Activated naive CD4-positive, alpha-beta T cell treated with anti-CD3 and anti-CD28 coated beads, Interleukin-2, amount 10 ng/mL, durations not matched to agents 7 days and 5 days (primary cell): Measurements from ENCODE around the gene ATP6V0A4.
A peak's percentile ranks its signal among the peaks of the same experiment; 100 is the strongest.

Experiments used
- CTCF ChIA-PET: fragments of 350-600 bp; sonication (Branson Sonifier 250); formaldehyde crosslinking; loops from one replicate; lab custom pipeline; 2021; ENCODE audit warnings: antibody characterized with exemption; lab: Charles Lee
- DNase-seq: peaks from one replicate; pipeline ENCODE4 v3.0.0-alpha.2; 2020
- H3K27ac Mint-ChIP-seq: one replicate; pipeline ENCODE4 v1.8.0; 2021; ENCODE audit warnings: mild to moderate bottlenecking, moderate library complexity, mixed read lengths
- H3K27me3 Mint-ChIP-seq: one replicate; pipeline ENCODE4 v1.8.0; 2021; ENCODE audit warnings: mild to moderate bottlenecking, mixed read lengths
- H3K36me3 Mint-ChIP-seq: one replicate; pipeline ENCODE4 v1.8.0; 2021; ENCODE audit warnings: mixed read lengths
- H3K4me1 Mint-ChIP-seq: one replicate; pipeline ENCODE4 v1.8.0; 2021; ENCODE audit warnings: mixed read lengths
- H3K4me3 Mint-ChIP-seq: one replicate; pipeline ENCODE4 v1.8.0; 2021; ENCODE audit warnings: mild to moderate bottlenecking, moderate library complexity, mixed read lengths
- H3K9me3 Mint-ChIP-seq: one replicate; pipeline ENCODE4 v1.8.0; 2021; ENCODE audit warnings: mixed read lengths

Gene ATP6V0A4

DNA sequence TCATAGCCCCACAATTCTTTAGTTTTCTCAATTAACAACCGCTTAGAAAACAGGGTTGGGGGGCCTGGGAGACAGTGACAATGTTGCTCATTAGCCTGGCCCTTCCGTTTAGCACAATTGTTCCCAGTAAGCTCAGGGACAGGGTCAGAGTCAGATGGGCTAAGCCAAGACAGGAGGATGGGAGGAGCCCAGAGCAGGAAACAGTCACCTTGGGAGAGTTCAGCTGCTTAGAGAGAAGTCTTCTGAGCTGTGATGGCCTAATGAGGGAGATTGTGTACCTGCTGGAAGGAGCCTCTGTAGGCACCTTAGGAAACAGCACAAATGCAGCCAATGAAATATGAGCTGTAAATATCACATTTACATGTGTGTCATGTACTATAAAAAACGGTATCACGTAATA lies 132.7 kb downstream of the ATP6V0A4 start:
- CTCF ChIA-PET = no interaction called here
- H3K27ac Mint-ChIP-seq = no peak overlapping the region
- no peaks in the 10 kb centered on the region for H3K36me3 Mint-ChIP-seq
- peak overlapping the region; percentile 71 for H3K4me3 Mint-ChIP-seq
- DNase-seq = no peak
- H3K9me3 Mint-ChIP-seq = peaks cover under 1% of the 10 kb centered on the region
- peaks cover 56% of the 10 kb centered on the region for H3K27me3 Mint-ChIP-seq
- peaks cover 25% of the 10 kb centered on the region for H3K4me1 Mint-ChIP-seq

DNA sequence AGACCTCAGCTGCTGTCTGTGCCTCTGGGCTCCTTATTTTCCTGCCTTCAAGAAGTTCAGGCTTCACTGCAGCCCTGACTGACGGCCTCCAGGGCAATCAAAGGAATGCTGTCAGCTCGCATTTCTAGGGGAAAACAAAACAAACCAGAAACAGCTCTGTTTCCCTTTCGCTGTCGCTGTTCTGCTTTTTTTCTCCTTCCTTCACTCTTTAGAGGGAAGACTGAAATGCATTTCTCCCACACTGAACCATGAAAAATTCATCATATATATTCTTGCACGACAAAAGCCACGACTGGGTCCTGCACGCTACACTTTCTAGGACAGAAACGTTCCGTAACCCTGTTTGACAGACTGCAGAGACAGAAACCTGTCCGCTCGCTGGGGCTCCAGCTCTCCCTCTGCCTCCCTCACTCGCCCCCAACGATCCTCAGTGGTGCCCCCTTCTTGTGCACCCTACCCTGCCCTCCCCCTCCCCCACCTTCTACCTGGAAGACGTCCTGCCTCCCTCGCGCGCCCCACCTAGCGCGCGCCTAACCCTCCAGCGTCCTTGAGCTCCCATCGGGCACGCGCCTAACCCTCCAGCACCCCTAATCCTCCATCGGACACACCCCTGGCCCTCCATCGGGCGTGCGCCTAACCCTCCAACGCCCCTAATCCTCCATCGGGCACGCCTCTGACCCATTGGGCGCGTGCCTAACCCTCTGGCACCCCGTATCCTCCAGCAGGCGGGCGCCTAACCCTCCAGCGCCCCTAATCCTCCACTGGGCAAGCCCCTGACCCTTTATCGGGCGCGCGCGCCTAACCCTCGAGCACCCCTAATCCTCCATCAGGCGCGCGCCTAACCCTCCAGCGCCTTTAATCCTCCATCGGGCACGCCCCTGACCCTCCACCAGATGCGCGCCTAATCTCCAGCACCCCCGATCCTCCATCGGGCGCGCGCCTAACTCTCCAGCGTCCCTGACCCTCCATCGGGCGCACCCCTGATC lies 134.0 kb downstream of the ATP6V0A4 start:
- Mint-ChIP-seq H3K27ac (no peak overlapping the region), H3K36me3 (no peaks in the 10 kb centered on the region), H3K4me1 (peaks cover 23% of the 10 kb centered on the region), H3K4me3 (peak overlapping the region; percentile 70), H3K27me3 (peaks cover 53% of the 10 kb centered on the region), H3K9me3 (no peaks in the 10 kb centered on the region)
- CTCF ChIA-PET = no interaction called here
- DNase-seq = peak; percentile 29

DNA sequence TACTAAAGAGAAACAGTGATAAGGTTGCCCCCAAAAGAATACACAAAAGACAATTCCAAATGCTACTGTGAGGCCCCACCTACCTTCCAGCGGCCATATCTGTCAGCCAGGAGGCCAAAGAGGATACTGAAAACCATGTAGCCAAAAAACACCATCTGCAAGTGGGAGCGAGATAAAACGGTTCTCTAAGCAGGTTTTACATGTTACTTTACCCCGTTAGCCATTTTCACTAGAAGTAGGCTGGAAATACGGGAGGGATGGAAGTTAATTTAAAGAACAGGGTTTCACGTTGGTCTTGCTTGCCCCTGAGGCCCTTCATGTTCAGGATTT lies 135.0 kb downstream of the ATP6V0A4 start:
- Mint-ChIP-seq H3K27me3 (peaks cover 47% of the 10 kb centered on the region), H3K27ac (no peak overlapping the region), H3K4me1 (peaks cover 21% of the 10 kb centered on the region), H3K9me3 (no peaks in the 10 kb centered on the region), H3K36me3 (no peaks in the 10 kb centered on the region), H3K4me3 (no peak overlapping the region)
- CTCF ChIA-PET = no interaction called here
- DNase-seq = no peak

DNA sequence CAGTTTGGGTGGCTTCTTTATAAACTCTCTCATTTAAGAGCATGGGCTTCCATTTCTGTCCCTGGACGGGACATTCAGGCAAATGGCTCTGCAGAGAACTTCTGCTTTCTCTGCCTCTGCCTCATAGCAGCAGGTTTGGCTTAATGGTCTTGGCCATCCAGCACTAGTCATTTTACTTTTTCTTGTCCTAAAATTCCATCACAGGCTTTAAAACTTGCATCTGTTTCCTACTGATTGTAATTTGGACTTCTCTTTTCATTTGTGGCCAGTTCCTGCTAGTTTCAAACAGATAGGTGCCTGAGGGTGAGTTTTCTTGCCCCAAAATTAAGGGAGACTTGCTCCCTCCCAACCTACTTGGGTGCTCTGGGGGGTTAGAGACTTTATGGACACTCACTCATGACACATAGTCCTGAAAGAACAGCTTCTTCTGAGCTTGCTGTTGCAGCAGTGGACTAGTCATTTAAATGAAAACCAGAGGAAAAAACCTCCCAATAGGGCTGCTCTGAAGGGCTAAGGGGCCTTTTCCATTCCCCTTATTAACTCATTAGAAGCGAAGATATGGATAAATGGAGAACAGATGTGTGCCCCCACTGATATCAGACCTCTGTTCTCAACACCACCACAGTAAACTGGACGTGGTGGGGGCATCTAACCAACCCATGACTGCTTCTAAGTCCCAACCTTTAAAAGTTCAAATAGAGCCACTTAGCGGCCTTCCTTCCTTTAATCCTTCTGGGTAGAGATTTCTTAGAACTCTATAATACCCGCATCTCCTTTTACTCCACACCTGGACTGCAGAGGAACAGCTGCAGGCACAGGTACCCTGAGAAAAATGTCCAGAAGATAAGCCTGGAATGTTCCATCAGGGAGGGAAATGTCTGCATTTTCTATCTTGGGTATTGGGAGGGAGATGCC lies 135.7 kb downstream of the ATP6V0A4 start:
- CTCF ChIA-PET = no interaction called here
- H3K36me3 Mint-ChIP-seq = no peaks in the 10 kb centered on the region
- peaks cover 44% of the 10 kb centered on the region for H3K27me3 Mint-ChIP-seq
- H3K4me3 Mint-ChIP-seq = no peak overlapping the region
- H3K4me1 Mint-ChIP-seq = peaks cover 16% of the 10 kb centered on the region
- H3K27ac Mint-ChIP-seq = no peak overlapping the region
- no peak for DNase-seq
- H3K9me3 Mint-ChIP-seq = no peaks in the 10 kb centered on the region

DNA sequence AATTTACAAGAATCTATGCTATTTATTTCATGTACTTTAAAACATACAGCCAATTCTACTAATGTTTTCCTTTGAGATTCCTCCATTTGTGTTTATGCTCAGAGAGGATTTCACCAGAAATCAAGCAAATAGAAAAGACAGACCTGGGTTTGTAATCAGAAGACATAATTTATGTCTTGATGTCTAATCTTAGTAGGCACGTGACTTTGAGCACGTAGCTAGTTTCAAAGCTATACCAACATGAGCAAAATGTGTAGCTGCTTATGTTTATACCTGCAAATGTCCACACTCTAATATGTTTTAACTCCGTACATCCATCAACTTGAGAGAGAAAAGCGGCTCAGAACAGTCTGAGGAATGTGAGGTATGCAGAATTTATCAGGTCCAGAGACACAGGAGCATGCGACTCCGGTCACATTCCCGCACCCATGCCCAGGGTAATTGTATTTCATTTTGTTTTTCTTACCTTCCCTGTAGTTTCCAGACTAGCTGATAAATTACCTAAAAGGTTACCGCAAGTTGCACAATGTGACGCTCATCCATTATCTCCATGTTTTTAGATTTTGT lies 136.8 kb downstream of the ATP6V0A4 start:
- H3K9me3 Mint-ChIP-seq = no peaks in the 10 kb centered on the region

DNA sequence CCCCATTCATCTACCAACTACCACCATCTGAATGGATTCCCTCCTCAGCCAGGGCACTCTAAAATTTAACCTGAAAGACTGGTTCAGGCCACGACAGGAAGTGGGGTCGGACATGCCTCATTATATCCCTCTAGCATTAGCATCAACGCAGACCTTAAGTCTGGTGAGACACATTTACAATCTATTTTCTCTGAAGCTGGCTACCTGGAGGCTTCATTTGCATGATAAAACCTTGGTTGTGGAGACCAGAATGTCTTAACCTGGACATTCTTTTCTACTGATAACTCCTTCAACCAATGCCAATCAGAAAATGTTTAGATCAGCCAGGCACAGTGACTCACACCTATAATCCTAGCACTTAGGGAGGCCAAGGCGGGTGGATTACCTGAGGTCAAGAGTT lies 139.1 kb downstream of the ATP6V0A4 start:
- Mint-ChIP-seq H3K27me3 (peaks cover 23% of the 10 kb centered on the region), H3K9me3 (no peaks in the 10 kb centered on the region), H3K4me3 (no peak overlapping the region), H3K36me3 (no peaks in the 10 kb centered on the region), H3K27ac (no peak overlapping the region), H3K4me1 (peaks cover 2% of the 10 kb centered on the region)
- DNase-seq = no peak
- CTCF ChIA-PET = no interaction called here

More for the DNA sequence above, 136.8 kb downstream of the ATP6V0A4 start:
- CTCF ChIA-PET = no interaction called here
- Mint-ChIP-seq H3K4me1 (peaks cover 16% of the 10 kb centered on the region), H3K27ac (no peak overlapping the region), H3K36me3 (no peaks in the 10 kb centered on the region), H3K27me3 (peaks cover 39% of the 10 kb centered on the region), H3K4me3 (no peak overlapping the region)
- no peak for DNase-seq

DNA sequence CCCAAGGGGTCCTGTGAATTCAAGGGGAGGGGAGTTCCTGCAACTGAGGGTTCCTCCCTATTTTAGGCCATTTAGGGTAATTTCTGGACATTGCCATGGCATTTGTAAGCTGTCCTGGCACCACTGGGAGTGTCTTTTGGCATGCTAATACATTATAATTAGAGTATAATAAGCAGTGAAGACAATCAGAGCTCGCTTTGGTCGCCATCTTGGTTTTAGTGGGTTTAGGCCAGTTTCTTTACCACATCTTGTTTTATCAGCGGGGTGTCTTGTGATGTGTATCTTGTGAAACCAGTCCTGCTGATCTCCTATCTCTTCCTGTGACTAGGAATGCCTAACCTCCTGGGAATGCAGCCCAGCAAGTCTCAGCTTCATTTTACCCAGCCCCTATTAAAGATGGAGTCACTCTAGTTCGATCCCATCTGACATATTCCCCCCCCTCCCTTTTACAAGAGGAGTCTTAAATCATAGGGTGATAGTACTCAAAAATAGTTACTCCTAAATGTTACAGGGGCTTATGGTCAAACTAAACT lies 140.1 kb downstream of the ATP6V0A4 start:
- no peaks in the 10 kb centered on the region for H3K36me3 Mint-ChIP-seq
- no peak overlapping the region for H3K27ac Mint-ChIP-seq
- CTCF ChIA-PET = interaction anchor here (1.2 kb wide), 1 partner anchor 8 kb away, joined by 3 read pairs; no protein-coding TSS in a partner anchor
- no peaks in the 10 kb centered on the region for H3K9me3 Mint-ChIP-seq
- no peak for DNase-seq
- peaks cover 16% of the 10 kb centered on the region for H3K27me3 Mint-ChIP-seq
- H3K4me3 Mint-ChIP-seq = no peak overlapping the region
- H3K4me1 Mint-ChIP-seq = no peaks in the 10 kb centered on the region

DNA sequence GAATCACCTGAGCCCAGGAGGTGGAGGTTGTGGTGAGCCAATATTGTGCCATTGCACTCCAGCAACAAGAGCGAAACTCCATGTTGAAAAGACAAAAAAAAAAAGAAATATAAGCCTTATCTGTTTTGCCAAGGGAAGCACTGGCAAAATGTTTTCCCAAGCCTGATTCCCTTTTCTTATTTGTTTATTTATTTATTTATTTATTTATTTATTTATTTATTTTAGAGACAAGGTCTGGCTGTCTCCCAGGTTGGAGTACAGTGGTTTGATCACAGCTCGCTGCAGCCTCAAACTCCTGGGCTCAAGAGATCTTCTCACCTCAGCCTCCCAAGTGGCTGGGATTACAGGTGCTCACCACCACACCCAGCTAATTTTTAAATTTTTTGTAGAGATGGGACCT lies 141.0 kb downstream of the ATP6V0A4 start:
- Mint-ChIP-seq H3K36me3 (no peaks in the 10 kb centered on the region), H3K9me3 (no peaks in the 10 kb centered on the region), H3K27me3 (peaks cover 8% of the 10 kb centered on the region), H3K4me1 (no peaks in the 10 kb centered on the region), H3K4me3 (no peak overlapping the region), H3K27ac (no peak overlapping the region)
- CTCF ChIA-PET = interaction anchor here (1.2 kb wide), 1 partner anchor 9 kb away, joined by 3 read pairs; no protein-coding TSS in a partner anchor
- no peak for DNase-seq
